ENCODE data around the gene KRTAP10-3. TPM values are rescaled to one million over a fixed set of nuclear protein-coding genes. Genes with fewer than 3 reads are reported as not detected.

Gene KRTAP10-3
- total RNA-seq, 1 experiment from 2014 or later = 0.62 TPM

GRCh38 chr21:44567481-44568171 is 9.0 kb upstream of the KRTAP10-3 start:
- intact Hi-C loops (cut with micrococcal nuclease; ENCODE audit: unreplicated experiment) = no loop called here
- no peak overlapping the region for H3K27ac ChIP-seq (ENCODE audit: low read depth, low read length, poor library complexity, severe bottlenecking)
- no peaks in the 10 kb centered on the region for H3K36me3 ChIP-seq (ENCODE audit: insufficient read depth, low read length, poor library complexity, severe bottlenecking)
- ChIA-PET CTCF (no interaction called here), POLR2A (ENCODE audit: low non-redundant PET) (no interaction called here)
- no peaks in the 10 kb centered on the region for H3K27me3 ChIP-seq (replicated peaks; ENCODE audit: insufficient read depth, low read depth, low read length, poor library complexity)
- H3K4me1 ChIP-seq (ENCODE audit: insufficient read depth, low read length, poor library complexity, severe bottlenecking) = no peaks in the 10 kb centered on the region
- no peak for DNase-seq (ENCODE audit: low spot score)
- TF ChIP-seq EZH2 (IDR thresholded peaks at IDR 0.05; ENCODE audit: borderline replicate concordance, low read depth, low read length, poor library complexity, severe bottlenecking) (no peak), CTCF (conservative IDR thresholded peaks at IDR 0.05; ENCODE audit: low read depth, low read length) (no peak)
- BruUV-seq (replicated peaks) = no TSS peak
- no peak overlapping the region for H3K4me3 ChIP-seq (ENCODE audit: low read depth, low read length, poor library complexity, severe bottlenecking)
- no peaks in the 10 kb centered on the region for H3K9me3 ChIP-seq (ENCODE audit: low read depth, low read length, poor library complexity, severe bottlenecking)

- intact Hi-C loops (cut with micrococcal nuclease; ENCODE audit: unreplicated experiment) = no loop called here
- CTCF ChIA-PET = no interaction called here
- TF ChIP-seq CTCF (conservative IDR thresholded peaks at IDR 0.05; ENCODE audit: low read depth, low read length) (no peak), EZH2 (IDR thresholded peaks at IDR 0.05; ENCODE audit: borderline replicate concordance, low read depth, low read length, poor library complexity, severe bottlenecking) (no peak)
- POLR2A ChIA-PET (ENCODE audit: low non-redundant PET) = no interaction called here
- Histone ChIP-seq H3K4me3 (ENCODE audit: low read depth, low read length, poor library complexity, severe bottlenecking) (no peak overlapping the region), H3K36me3 (ENCODE audit: insufficient read depth, low read length, poor library complexity, severe bottlenecking) (no peaks in the 10 kb centered on the region), H3K4me1 (ENCODE audit: insufficient read depth, low read length, poor library complexity, severe bottlenecking) (no peaks in the 10 kb centered on the region), H3K9me3 (ENCODE audit: low read depth, low read length, poor library complexity, severe bottlenecking) (no peaks in the 10 kb centered on the region), H3K27me3 (replicated peaks; ENCODE audit: insufficient read depth, low read depth, low read length, poor library complexity) (no peaks in the 10 kb centered on the region), H3K27ac (ENCODE audit: low read depth, low read length, poor library complexity, severe bottlenecking) (no peak overlapping the region)
- BruUV-seq (replicated peaks) = no TSS peak
- DNase-seq (ENCODE audit: low spot score) = no peak
Observed at GRCh38 chr21:44566403-44566802, 7.8 kb upstream of the KRTAP10-3 start.

- H3K27ac ChIP-seq (ENCODE audit: low read depth, low read length, poor library complexity, severe bottlenecking) = no peak overlapping the region
- intact Hi-C loops (cut with micrococcal nuclease; ENCODE audit: unreplicated experiment) = no loop called here
- no peaks in the 10 kb centered on the region for H3K4me1 ChIP-seq (ENCODE audit: insufficient read depth, low read length, poor library complexity, severe bottlenecking)
- ChIA-PET CTCF (no interaction called here), POLR2A (ENCODE audit: low non-redundant PET) (no interaction called here)
- H3K27me3 ChIP-seq (replicated peaks; ENCODE audit: insufficient read depth, low read depth, low read length, poor library complexity) = no peaks in the 10 kb centered on the region
- no peak for TF ChIP-seq EZH2 (IDR thresholded peaks at IDR 0.05; ENCODE audit: borderline replicate concordance, low read depth, low read length, poor library complexity, severe bottlenecking)
- no TSS peak for BruUV-seq (replicated peaks)
- no peak overlapping the region for H3K4me3 ChIP-seq (ENCODE audit: low read depth, low read length, poor library complexity, severe bottlenecking)
- no peak for DNase-seq (ENCODE audit: low spot score)
- H3K9me3 ChIP-seq (ENCODE audit: low read depth, low read length, poor library complexity, severe bottlenecking) = no peaks in the 10 kb centered on the region
- H3K36me3 ChIP-seq (ENCODE audit: insufficient read depth, low read length, poor library complexity, severe bottlenecking) = no peaks in the 10 kb centered on the region
Observed at GRCh38 chr21:44564886-44565598, 6.4 kb upstream of the KRTAP10-3 start.

Measured in A673 (cell line).